ENCODE measurements around the gene RASGRF2.

RASGRF2 gene

DNA sequence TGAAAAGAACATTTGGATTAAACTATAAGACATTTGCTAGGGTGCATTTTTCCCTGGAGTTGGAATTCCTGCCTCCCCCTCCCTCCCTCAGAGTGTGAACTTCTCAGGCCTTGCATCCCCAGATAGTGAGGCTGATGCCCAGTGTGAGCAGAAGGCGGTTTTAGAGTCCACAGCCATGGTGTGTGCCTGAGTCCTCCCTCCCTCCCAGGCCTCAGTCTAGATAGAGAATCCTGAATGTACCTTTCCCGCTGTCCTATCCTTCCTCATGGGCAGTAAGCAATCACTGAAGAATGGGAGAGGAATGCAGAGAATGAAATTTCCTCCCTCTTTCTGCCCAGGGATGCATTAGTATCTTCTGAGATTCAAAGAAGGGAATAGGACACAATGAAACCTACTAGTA lies 108.5 kb downstream of the RASGRF2 start:
- no peak overlapping the region for H3K4me3 ChIP-seq (ENCODE audit: low read depth, low read length)
- no peak for DNase-seq (ENCODE audit: low read depth)
- no peak for TF ChIP-seq CTCF (IDR thresholded peaks at IDR 0.05; ENCODE audit: low read depth, low read length, missing control alignments)

DNA sequence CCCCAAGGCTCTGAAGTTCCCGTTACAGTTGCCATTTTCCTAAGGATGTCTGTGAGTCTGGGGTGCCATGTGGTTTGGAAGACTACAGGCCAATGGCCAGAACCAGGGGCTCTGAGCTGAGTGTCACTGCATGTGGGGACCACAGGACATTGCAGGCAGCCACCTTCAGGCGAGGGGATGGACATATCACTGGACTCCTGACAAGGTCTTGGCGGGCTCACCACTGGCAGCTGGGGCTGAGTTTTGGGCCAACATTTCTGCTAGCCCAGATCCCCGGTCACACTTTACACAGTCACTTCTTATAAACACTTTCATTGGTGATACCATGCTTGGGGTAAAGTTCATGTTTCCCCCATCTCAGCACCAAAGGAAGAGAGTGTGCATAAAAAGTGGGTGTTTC lies 109.8 kb downstream of the RASGRF2 start:
- no peak overlapping the region for H3K4me3 ChIP-seq (ENCODE audit: low read depth, low read length)
- DNase-seq (ENCODE audit: low read depth), result no peak
- TF ChIP-seq CTCF (IDR thresholded peaks at IDR 0.05; ENCODE audit: low read depth, low read length, missing control alignments), result no peak

DNA sequence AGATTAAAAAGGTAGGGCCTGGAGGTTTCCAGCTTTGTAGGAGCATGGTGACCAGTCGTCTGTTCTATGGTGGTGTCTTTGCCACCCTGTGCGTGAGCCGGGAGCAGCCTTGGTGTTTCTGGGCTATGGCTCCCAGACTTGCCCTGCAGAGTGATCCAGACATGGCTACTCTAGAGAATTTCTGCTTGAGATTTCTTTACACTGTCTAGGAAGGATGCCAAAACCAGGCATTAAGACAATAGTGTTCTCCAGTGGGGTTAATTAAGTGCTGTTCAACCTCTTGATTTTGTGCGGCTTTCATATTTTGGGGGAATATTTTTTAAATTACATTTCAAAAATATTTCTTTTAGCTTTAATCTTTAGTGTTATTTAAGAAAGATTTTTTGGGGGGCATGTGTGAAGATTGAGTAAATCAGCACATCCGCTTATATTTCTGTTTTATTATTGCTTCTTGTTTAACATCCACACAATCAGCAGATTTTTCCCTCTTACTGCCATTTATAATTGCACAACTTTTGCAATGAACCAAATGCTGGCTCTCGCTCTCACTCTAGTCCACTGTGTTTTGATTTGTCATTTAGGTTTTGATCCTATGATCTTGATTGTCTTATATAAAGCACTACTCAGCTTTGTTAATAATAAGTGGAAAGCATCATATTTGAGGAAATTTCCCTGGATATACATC lies 110.5 kb downstream of the RASGRF2 start:
- DNase-seq (ENCODE audit: low read depth), result no peak
- no peak overlapping the region for H3K4me3 ChIP-seq (ENCODE audit: low read depth, low read length)
- no peak for TF ChIP-seq CTCF (IDR thresholded peaks at IDR 0.05; ENCODE audit: low read depth, low read length, missing control alignments)

DNA sequence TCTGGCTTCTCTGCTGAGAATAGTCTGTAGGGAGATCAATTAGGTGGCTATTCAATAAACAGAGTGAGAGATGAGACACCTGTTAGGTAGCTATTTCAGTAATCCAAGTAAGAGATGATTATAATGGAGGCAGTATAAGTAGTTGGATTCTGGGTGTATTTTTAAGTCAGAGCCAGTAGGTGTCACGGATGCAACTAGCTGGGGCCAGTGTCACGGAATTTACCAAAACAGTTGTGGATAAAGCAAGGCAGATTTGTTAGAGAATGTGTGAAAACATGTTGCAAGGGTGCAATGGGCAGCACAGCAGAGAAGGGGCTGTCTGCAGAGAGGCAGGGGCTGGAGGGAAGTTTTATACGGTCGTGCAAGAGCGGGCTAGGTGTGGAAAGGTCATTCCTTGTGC lies 114.9 kb downstream of the RASGRF2 start:
- DNase-seq (ENCODE audit: low read depth), result no peak
- TF ChIP-seq CTCF (IDR thresholded peaks at IDR 0.05; ENCODE audit: low read depth, low read length, missing control alignments), result no peak
- H3K4me3 ChIP-seq (ENCODE audit: low read depth, low read length), result no peak overlapping the region

GRCh38 chr5:81077105-81077504 lies 116.9 kb downstream of the RASGRF2 start:
- no peak for TF ChIP-seq CTCF (IDR thresholded peaks at IDR 0.05; ENCODE audit: low read depth, low read length, missing control alignments)
- no peak overlapping the region for H3K4me3 ChIP-seq (ENCODE audit: low read depth, low read length)
- DNase-seq (ENCODE audit: low read depth), result no peak

GRCh38 chr5:81078930-81079329 lies 118.8 kb downstream of the RASGRF2 start:
- DNase-seq (ENCODE audit: low read depth), result no peak
- no peak overlapping the region for H3K4me3 ChIP-seq (ENCODE audit: low read depth, low read length)
- no peak for TF ChIP-seq CTCF (IDR thresholded peaks at IDR 0.05; ENCODE audit: low read depth, low read length, missing control alignments)

- TF ChIP-seq CTCF (IDR thresholded peaks at IDR 0.05; ENCODE audit: low read depth, low read length, missing control alignments), result no peak
- no peak for DNase-seq (ENCODE audit: low read depth)
- H3K4me3 ChIP-seq (ENCODE audit: low read depth, low read length), result no peak overlapping the region
Measured at GRCh38 chr5:81080809-81081460, 120.8 kb downstream of the RASGRF2 start.
